IPS DF 4.7 (cell line): ENCODE results near the gene APBA2.

Source experiments
- DNase-seq: peaks from one replicate; pipeline ENCODE4 v3.0.0-alpha.2; 2013; ENCODE audit warnings: low spot score; ENCODE audit errors: extremely low read depth

The APBA2 gene

GRCh38 chr15:28895566-28895965, 9.8 kb downstream of the APBA2 start:
- DNase-seq, result no peak

DNA sequence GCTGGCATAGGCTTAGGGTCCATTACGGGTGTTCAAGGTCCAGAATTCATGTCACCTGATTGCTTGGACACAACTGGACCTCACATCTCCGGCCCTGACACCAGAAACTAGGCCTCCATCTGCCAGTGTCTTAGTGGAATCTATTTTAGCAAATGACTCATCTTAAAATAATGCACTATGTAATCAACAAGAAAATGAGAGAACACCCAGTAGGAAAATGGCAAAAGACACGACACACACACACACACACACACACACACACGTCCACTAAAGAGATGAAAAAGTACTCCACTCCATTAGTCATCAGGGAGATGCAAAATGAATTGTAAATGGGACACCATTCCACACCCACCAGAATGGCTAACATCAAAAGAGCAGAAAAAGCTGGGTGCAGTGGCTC, 11.2 kb downstream of the APBA2 start:
- DNase-seq, result no peak

DNA sequence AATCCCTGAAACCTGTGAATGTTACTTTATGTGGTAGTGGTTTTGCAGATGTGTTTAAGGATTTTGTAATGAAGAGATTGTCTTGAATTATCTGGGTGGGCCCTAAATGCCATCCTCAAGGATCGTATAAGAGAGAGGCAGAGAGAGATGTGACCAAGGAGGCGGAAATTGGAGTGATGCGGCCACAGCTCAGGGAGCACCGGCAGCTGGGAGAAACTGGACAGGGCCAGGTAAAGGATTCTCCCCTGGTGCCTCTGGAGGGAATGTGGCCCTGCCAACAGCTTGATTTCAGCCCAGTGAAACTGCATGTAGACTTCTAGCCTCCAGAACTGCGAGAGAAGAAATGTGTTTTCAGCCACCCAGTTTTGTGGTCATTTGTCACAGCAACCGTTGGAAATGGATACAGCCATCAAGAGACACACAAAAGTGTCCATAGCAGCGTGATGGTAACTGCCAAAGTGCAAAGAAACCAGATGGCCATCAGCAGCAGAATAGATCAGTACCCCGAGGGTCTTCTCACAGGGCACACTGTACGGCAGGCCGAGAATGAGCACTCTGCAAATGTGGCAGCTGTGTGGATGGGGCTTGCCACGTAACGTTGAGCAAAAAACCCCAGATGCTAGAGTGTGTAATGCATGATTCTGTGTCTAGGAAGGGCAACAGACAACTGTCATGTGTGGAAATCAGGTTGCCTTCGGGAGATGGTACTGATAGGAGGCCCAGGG, 12.2 kb downstream of the APBA2 start:
- DNase-seq, result no peak

DNA sequence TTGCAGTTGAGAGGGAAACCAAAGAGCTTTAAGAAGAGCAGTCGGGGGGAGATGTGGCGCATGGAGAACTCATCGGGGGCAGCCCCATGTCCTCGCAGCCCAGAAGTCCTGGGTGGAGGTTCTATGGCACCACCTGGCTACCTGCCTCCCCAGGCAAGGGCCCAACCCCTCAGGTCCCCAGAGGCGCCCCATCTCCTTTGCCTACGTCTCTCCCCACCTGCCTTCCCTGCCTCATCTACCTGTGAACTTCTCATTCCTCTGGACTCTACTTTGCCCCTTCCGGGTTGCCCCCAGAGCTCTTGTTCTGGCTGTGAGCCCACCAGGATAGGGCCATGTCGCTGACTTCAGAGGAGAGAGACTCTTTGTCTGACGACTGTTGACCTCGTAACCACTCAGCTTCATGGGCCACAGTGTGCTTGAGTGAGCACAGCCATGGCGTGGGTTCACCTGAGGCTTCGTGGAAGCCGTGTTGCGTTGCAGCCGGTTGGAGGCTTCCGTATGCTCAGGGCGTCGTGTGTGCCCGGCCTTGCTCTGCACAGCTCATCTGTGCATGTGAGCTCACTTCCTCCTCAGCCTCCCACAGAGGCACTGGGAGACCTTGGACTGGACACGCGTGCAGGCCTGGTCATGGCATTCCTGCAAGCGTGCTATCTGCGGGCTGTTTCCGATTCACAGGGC, 13.4 kb downstream of the APBA2 start:
- DNase-seq, result no peak

GRCh38 chr15:28900041-28900891, 14.5 kb downstream of the APBA2 start:
- no peak for DNase-seq

DNA sequence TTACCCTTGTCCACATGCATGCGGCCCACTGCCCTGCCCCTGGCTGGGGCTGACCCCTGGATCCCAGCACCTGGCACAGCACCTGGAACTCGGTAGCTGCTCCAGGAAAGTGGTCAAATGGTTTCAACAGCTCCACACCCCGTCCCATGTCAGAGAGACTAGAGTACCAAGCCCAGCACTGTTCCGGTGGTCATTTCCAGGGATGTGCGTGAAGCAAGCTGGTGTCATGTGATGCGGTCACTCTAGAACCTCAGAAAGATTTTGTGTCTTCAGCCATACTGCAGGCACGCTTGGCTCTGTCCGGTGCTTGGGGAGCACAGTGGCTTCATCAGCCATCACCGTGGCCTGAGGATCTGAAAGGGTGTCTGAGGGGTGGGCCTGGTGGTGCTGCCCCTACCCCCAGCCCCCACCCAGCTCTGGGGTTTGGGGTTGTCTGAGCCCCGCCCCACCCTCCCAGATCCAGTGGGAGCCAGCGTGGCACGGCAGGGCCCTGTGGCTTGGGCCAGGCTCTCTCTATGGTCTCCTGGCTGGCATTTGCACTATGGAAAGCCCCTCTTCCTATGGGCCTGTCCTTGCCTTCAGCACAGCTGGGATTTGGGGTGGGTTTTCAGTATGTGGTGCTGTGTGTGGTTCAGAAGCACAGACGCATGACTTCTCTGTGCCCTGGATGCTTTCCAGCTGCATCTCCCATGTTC, 15.3 kb downstream of the APBA2 start:
- no peak for DNase-seq

GRCh38 chr15:28901587-28901980, 15.8 kb downstream of the APBA2 start:
- no peak for DNase-seq

DNA sequence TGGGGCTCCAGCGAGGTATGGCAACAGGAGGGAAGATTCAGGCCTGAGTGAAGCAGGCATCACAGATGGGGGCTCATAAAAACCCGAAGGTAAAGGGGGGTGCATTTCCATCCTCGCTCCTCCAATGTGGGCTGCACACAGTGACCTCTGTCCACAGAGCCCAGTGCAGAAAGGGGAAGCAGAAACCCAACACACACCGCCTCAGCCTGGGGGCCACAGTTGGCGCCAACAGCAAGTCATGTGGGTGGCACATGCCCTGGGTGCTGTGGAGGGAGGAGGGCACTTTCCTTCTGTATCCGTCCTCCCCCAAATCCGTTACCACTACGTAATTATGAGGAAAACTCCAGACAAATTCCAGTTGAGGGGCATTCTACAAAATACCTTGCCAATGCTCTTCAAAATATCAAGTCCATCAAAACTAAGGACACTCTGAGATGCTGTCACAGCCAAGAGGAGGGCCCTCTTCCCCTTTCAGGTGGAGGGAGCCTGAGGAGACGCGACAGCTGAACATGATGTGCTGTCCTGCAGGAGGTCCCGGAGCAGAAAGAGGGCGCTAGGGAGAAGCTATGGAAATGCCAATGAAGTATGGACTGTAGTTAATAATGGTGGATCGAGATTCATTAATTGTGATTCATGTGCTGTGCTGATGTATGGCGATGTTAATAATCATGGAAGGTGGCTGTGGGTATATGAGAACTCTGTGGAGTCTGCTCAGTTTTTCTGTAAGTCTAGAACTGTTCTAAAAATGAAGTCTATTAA, 16.4 kb downstream of the APBA2 start:
- DNase-seq, result no peak

DNA sequence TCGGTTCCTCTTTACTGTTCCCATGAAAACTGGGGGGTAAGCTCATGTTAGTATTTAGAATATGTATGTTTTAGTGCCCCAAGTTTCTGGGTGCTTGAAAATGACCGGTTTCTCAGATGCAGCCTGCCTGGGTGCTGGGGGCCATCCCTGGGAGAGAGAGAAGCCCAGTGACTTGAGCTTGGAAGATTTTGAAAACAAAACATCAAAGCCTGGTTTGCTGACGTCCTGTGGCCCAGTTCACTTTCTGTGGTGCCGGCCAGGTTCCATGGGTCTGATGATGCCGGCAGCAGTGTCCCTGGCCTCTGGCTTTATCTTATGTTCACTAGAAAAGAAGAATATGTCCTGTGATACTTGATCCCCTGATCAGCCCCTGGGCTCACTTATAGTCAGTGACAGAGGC, 17.1 kb downstream of the APBA2 start:
- no peak for DNase-seq

DNA sequence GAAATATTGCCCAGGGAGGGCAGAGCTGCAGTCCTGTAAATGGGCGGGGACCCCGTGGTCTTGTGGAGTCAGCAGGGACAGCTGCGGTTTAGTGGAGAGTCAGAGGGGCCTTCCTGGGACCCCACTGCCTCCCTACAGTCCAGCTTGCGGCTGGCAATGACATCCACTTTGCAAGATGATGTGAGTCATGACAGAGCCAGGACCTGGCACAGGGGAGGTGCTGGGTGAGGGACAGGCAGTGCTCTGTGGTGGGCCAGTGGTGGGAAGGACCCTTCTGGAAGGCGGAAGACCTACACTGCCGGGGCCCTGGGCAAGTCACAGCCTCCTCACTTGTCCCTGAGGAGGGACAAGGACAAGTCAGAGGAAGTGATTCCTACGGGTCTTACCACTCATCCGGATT, 17.8 kb downstream of the APBA2 start:
- no peak for DNase-seq

DNA sequence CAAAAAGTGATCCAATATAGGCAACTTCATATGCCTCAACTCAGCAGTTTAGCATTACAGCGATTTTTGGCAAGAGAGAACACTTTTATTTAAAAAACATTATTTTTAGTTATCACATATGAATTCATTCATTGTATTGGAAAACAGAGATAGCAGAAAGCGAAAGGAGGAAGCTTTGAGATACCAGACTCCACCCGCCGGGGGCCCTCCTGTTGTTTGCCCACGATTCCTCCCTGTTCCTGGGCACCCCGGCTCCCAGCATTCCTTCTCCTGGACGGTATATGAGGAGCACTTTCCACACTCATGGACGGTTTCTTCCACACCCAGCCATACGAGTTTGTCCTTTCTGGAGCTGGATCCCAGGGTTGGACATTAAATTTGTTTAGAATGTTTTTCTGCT, 18.2 kb downstream of the APBA2 start:
- DNase-seq, result no peak

- DNase-seq, result no peak
These were observed 19.0 kb downstream of the APBA2 start for GRCh38 chr15:28904541-28905315.

GRCh38 chr15:28907338-28907960, 21.7 kb downstream of the APBA2 start:
- DNase-seq, result no peak

DNA sequence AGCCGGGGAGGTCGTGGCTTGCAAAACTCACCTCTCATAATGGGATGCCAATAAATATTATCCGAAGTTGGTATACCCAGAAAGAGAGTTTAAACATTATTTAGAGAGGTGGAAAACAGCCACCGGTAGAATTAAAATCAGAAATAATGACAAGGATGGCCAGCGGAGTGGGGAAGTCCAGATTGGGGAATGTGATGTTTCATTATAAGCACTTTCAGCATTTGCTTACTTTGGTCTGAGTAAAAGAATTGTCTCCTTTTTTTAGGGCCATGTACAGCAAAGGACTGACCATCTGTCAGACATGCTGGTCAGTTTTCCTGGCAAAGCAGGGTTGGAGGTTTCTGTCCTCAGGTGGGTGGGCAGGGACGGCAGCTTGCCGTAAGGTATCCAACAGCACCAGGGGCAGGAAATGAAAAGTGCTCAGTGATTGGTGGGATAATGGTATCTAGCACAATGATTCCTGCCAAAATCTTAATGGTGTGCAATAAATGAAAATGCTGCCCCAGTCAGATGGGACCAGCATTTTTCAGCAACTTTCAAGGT, 24.3 kb downstream of the APBA2 start:
- no peak for DNase-seq

DNA sequence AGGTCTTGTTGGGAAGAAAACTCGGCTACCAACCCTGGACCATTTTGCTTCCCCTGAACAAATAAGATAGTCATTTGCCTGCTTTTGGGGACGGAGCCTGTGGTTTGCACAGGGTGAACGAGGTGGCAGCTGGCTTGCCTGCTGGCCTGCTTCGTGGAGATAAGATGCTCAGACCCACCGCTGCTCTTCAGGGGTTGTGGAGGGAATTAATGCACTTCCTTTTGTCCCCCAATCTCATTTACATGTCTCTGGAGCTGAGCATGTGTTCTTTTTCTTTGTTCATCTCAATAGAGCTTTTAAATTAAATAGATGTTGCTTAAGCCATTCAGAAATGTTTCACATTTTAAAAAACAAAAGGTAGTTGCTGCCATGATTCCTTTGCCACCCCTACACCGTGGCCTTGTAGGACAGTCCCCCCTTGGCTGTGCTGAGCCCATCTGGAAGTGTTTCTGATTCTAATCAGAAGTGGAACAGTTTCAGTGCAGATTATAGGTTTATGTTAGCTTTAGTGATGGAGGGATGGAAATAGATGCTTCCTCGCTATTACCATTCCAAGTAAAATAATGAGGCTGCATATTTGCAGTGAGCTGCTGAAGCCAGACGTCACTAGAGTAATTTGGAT, 25.6 kb downstream of the APBA2 start:
- DNase-seq, result no peak

- DNase-seq, result no peak
These were observed 26.6 kb downstream of the APBA2 start for GRCh38 chr15:28912422-28912821.

- DNase-seq, result no peak
These were observed 27.5 kb downstream of the APBA2 start for GRCh38 chr15:28913171-28913765.

DNA sequence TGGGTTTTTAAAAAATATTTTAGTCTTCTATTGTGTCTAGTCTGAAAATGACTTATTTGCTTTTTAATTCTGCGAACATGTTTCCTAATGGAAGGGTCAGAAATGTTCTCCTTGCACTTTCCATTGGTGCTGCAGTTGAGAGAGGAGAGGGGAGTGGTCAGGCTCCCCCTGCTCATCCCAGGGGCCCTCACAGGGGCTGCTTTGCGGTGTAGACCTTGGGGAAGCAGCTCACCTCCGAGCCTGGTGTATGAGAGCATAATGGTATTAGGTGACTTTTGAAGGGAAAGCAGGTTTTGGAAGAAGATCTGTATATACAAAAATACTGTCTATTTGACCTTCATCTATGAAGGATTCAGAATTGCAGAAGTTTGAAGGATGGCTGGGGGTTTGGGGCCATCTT, 28.3 kb downstream of the APBA2 start:
- DNase-seq, result no peak
